Choroid plexus epithelial cell (primary cell): ENCODE data around the gene BCAR3.

Experiments used
- DNase-seq: peaks from one replicate; pipeline ENCODE4 v3.0.0-alpha.2; 2010; ENCODE audit warnings: low read depth
- H3K4me3 ChIP-seq: 2 replicates; pipeline ENCODE4 v1.5.1; 2011; ENCODE audit warnings: low read depth, mild to moderate bottlenecking, control low read depth, low read length, moderate library complexity
- CTCF ChIP-seq: conservative IDR thresholded peaks from 2 replicates; pipeline ENCODE4 v1.5.1; 2011; ENCODE audit warnings: low read depth, mild to moderate bottlenecking, control low read depth, inconsistent platforms, low read length, moderate library complexity

Gene BCAR3

GRCh38 chr1:93681101-93681988, at the start of gene BCAR3:
Gene BCAR3 (minus strand): TSS chr1:93681837. CDS start chr1:93674930, 6,907 bp downstream.
- peak; percentile 75 for DNase-seq
- peak within 1 kb of the TSS; percentile 72 for H3K4me3 ChIP-seq
- peak; percentile 9 for TF ChIP-seq CTCF

GRCh38 chr1:93730621-93731020, 49.0 kb upstream of the BCAR3 start:
- no peak for DNase-seq
- TF ChIP-seq CTCF: no peak
- no peak overlapping the region for H3K4me3 ChIP-seq

- H3K4me3 ChIP-seq: no peak overlapping the region
- DNase-seq: no peak
- TF ChIP-seq CTCF: no peak
Observed at GRCh38 chr1:93729906-93730305, 48.3 kb upstream of the BCAR3 start.

GRCh38 chr1:93729502-93729901, 47.9 kb upstream of the BCAR3 start:
- no peak overlapping the region for H3K4me3 ChIP-seq
- TF ChIP-seq CTCF: no peak
- no peak for DNase-seq

GRCh38 chr1:93728480-93729131, 47.0 kb upstream of the BCAR3 start:
- DNase-seq: no peak
- no peak overlapping the region for H3K4me3 ChIP-seq
- no peak for TF ChIP-seq CTCF

GRCh38 chr1:93723733-93724270, 42.2 kb upstream of the BCAR3 start:
- no peak for DNase-seq
- no peak overlapping the region for H3K4me3 ChIP-seq
- TF ChIP-seq CTCF: no peak

DNA sequence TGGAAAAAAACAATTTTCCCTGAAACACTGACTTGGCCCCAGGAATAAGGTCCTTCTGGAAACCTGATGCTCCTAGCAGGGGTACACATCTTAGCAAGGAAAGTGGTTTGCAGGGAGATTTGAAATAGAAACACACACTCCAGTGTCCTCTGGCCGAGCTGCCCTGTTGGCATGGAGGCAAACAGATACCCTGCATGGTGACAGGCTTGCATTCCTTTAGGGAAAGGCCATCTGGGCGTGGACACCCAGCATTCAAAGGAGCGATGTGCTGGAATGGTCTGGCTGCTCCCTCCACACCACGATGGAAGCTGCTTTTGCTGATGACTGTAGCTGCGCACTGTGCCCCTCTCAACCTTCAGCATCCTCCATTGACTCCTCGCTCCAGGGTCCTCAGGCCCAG, 41.5 kb upstream of the BCAR3 start:
- no peak for TF ChIP-seq CTCF
- DNase-seq: no peak
- H3K4me3 ChIP-seq: no peak overlapping the region
